Neural cell (in vitro differentiated cells): Measurements from ENCODE around the gene GPC5. TPM values are rescaled to one million over a fixed set of nuclear protein-coding genes. Genes with fewer than 3 reads are reported as not detected.

ENCODE experiments used
- H2AFZ ChIP-seq: fragments of 200-600, 300-800 bp; sonication (generic), shearing (Covaris generic); 2 replicates; pipeline ENCODE4 v1.6.0; 2014; ENCODE audit warnings: low read depth, mild to moderate bottlenecking, antibody characterized with exemption, low read length, moderate library complexity
- H3F3A ChIP-seq: fragments of 200-600 bp; shearing (Covaris generic); 2 replicates; pipeline ENCODE4 v1.6.1; 2016; ENCODE audit warnings: mild to moderate bottlenecking, moderate library complexity, mixed read lengths, antibody characterized with exemption, low read length; ENCODE audit not compliant: insufficient read depth, poor library complexity, severe bottlenecking
- H3K27ac ChIP-seq: fragments of 200-600, 300-800 bp; sonication (generic), shearing (Covaris generic); 2 replicates; pipeline ENCODE4 v1.5.1; 2014; ENCODE audit warnings: mild to moderate bottlenecking, low read length, moderate library complexity
- H3K27me3 ChIP-seq: fragments of 300-800, 200-600 bp; sonication (generic), shearing (Covaris generic); 2 replicates; pipeline ENCODE4 v1.6.0; 2014; ENCODE audit warnings: mild to moderate bottlenecking, low read depth, low read length, moderate library complexity; ENCODE audit not compliant: insufficient read depth
- H3K36me3 ChIP-seq: fragments of 300-800, 200-600 bp; sonication (generic), shearing (Covaris generic); 2 replicates; pipeline ENCODE4 v1.5.1; 2014; ENCODE audit warnings: mild to moderate bottlenecking, antibody characterized with exemption, low read length, moderate library complexity; ENCODE audit not compliant: insufficient read depth
- H3K4me2 ChIP-seq: fragments of 300-800, 200-600 bp; sonication (generic), shearing (Covaris generic); 2 replicates; pipeline ENCODE4 v1.6.0; 2014; ENCODE audit warnings: mild to moderate bottlenecking, low read length
- H3K4me3 ChIP-seq: fragments of 300-800, 200-600 bp; sonication (generic), shearing (Covaris generic); 2 replicates; pipeline ENCODE4 v1.5.1; 2014; ENCODE audit warnings: mild to moderate bottlenecking, low read length, moderate library complexity
- H3K79me2 ChIP-seq: fragments of 200-600 bp; shearing (Covaris generic); replicated peaks from 2 replicates; pipeline ENCODE4 v1.6.0; 2014; ENCODE audit warnings: mild to moderate bottlenecking, low read length, moderate library complexity; ENCODE audit not compliant: insufficient read depth
- H3K9ac ChIP-seq: fragments of 300-800, 200-600 bp; sonication (generic), shearing (Covaris generic); 2 replicates; pipeline ENCODE4 v1.6.1; 2016; ENCODE audit warnings: mild to moderate bottlenecking, low read length, mixed read lengths
- H3K9me2 ChIP-seq: fragments of 200-600 bp; shearing (Covaris generic); 2 replicates; pipeline ENCODE4 v1.6.1; 2016; ENCODE audit warnings: mild to moderate bottlenecking, low read length, mixed read lengths; ENCODE audit not compliant: insufficient read depth
- H3K9me3 ChIP-seq: fragments of 200-600, 300-800 bp; sonication (generic), shearing (Covaris generic); 2 replicates; pipeline ENCODE4 v1.6.1; 2016; ENCODE audit warnings: mild to moderate bottlenecking, mixed run types, low read length, moderate library complexity, mixed read lengths
- H4K20me1 ChIP-seq: fragments of 200-600 bp; shearing (Covaris generic); 2 replicates; pipeline ENCODE4 v1.6.1; 2016; ENCODE audit warnings: mild to moderate bottlenecking, mixed run types; ENCODE audit not compliant: insufficient read depth
- CTCF ChIP-seq: fragments of 450-650 bp; IDR thresholded peaks from 2 replicates; pipeline ENCODE4 v1.5.1; 2014; ENCODE audit warnings: antibody characterized with exemption, mild to moderate bottlenecking, moderate library complexity; ENCODE audit not compliant: poor library complexity, severe bottlenecking
- EP300 ChIP-seq: fragments of 450-650 bp; conservative IDR thresholded peaks from 2 replicates; pipeline ENCODE4 v1.6.1; 2014; ENCODE audit warnings: antibody characterized with exemption, mild to moderate bottlenecking, moderate library complexity; ENCODE audit not compliant: poor library complexity, severe bottlenecking
- EZH2 ChIP-seq: fragments of 200-600, 300-800 bp; shearing (Covaris generic), sonication (generic); IDR thresholded peaks from 2 replicates; pipeline ENCODE4 v1.6.1; 2014; ENCODE audit warnings: antibody characterized with exemption, low read length, borderline replicate concordance, mild to moderate bottlenecking; ENCODE audit not compliant: insufficient read depth, poor library complexity, severe bottlenecking
- MXI1 ChIP-seq: fragments of 450-650 bp; conservative IDR thresholded peaks from 2 replicates; pipeline ENCODE4 v1.6.1; 2014; ENCODE audit warnings: antibody characterized with exemption, mild to moderate bottlenecking; ENCODE audit not compliant: poor library complexity, severe bottlenecking
- POLR2AphosphoS5 ChIP-seq: IDR thresholded peaks from 2 replicates; pipeline ENCODE4 v1.6.1; 2012
- RAD21 ChIP-seq: fragments of 450-650 bp; conservative IDR thresholded peaks from 2 replicates; pipeline ENCODE4 v1.6.1; 2014; ENCODE audit warnings: antibody characterized with exemption, mild to moderate bottlenecking, moderate library complexity
- REST ChIP-seq: IDR thresholded peaks from 2 replicates; pipeline ENCODE4 v1.6.1; 2012; ENCODE audit warnings: borderline replicate concordance
- SMC3 ChIP-seq: fragments of 450-650 bp; conservative IDR thresholded peaks from 2 replicates; pipeline ENCODE4 v1.6.1; 2014; ENCODE audit warnings: antibody characterized with exemption, mild to moderate bottlenecking, moderate library complexity; ENCODE audit not compliant: poor library complexity
- TAF1 ChIP-seq: IDR thresholded peaks from 2 replicates; pipeline ENCODE4 v1.6.1; 2012; ENCODE audit warnings: low read depth
- polyA plus RNA-seq: library from polyadenylated mRNA; depleted of rRNA; stranded (reverse); fragments of >200 nt; gene quantifications from 2 replicates; pipeline ENCODE4 v1.2.3, GENCODE V29; 2014

Gene GPC5
- polyA plus RNA-seq, 1 donor from 2014 or later: 5.0 TPM

- Histone ChIP-seq H3F3A (no peaks in the 10 kb centered on the region), H3K9me3 (no peaks in the 10 kb centered on the region), H3K4me3 (no peak overlapping the region), H3K4me2 (no peak overlapping the region), H2AFZ (no peak overlapping the region), H3K9ac (no peak overlapping the region), H4K20me1 (no peaks in the 10 kb centered on the region), H3K9me2 (no peaks in the 10 kb centered on the region), H3K27ac (no peak overlapping the region), H3K27me3 (no peaks in the 10 kb centered on the region), H3K36me3 (no peaks in the 10 kb centered on the region), H3K79me2 (no peaks in the 10 kb centered on the region)
- TF ChIP-seq CTCF: no peak
- no peak for TF ChIP-seq EZH2
- no peak for TF ChIP-seq SMC3
These were observed 557.3 kb downstream of the GPC5 start for GRCh38 chr13:91955546-91956355.

- no peaks in the 10 kb centered on the region for H3F3A ChIP-seq
- H3K79me2 ChIP-seq: no peaks in the 10 kb centered on the region
- no peaks in the 10 kb centered on the region for H3K36me3 ChIP-seq
- H3K9ac ChIP-seq: no peak overlapping the region
- H2AFZ ChIP-seq: no peak overlapping the region
- no peaks in the 10 kb centered on the region for H3K27me3 ChIP-seq
- no peak overlapping the region for H3K4me2 ChIP-seq
- H3K27ac ChIP-seq: no peak overlapping the region
- H3K9me2 ChIP-seq: no peaks in the 10 kb centered on the region
- TF ChIP-seq SMC3 (no peak), POLR2AphosphoS5 (no peak), REST (no peak), MXI1 (no peak), TAF1 (no peak), EP300 (no peak), CTCF (no peak), EZH2 (no peak), RAD21 (no peak)
- H4K20me1 ChIP-seq: no peaks in the 10 kb centered on the region
- no peaks in the 10 kb centered on the region for H3K9me3 ChIP-seq
- no peak overlapping the region for H3K4me3 ChIP-seq
These were observed 562.5 kb downstream of the GPC5 start for GRCh38 chr13:91960947-91961346.
